ENCODE data around the gene ANKRD13A.
A peak's percentile ranks its signal among the peaks of the same experiment; 100 is the strongest.
"Not testable (repeated sequence)": the region's sequence is repeated elsewhere in the genome, so short reads cannot be mapped to it uniquely, and the experiment has no call there.

The ANKRD13A gene

GRCh38 chr12:110039085-110039807, 40.0 kb downstream of the ANKRD13A start:
- ChIA-PET POLR2A (interaction anchor here (0.5 kb wide), 1 partner anchor 392 kb away, joined by 4 read pairs; no protein-coding TSS in a partner anchor), CTCF (interaction anchor here (1.2 to 4.0 kb wide), 3 partner anchors 8 to 392 kb away, joined by 4 to 21 read pairs (median 8); no protein-coding TSS in a partner anchor)
- no peak overlapping the region for H3K4me3 ChIP-seq (ENCODE audit: low read depth, low read length)
- DNase-seq (ENCODE audit: low read depth, low spot score) = peak; percentile 91
- TF ChIP-seq, protein P1, sequence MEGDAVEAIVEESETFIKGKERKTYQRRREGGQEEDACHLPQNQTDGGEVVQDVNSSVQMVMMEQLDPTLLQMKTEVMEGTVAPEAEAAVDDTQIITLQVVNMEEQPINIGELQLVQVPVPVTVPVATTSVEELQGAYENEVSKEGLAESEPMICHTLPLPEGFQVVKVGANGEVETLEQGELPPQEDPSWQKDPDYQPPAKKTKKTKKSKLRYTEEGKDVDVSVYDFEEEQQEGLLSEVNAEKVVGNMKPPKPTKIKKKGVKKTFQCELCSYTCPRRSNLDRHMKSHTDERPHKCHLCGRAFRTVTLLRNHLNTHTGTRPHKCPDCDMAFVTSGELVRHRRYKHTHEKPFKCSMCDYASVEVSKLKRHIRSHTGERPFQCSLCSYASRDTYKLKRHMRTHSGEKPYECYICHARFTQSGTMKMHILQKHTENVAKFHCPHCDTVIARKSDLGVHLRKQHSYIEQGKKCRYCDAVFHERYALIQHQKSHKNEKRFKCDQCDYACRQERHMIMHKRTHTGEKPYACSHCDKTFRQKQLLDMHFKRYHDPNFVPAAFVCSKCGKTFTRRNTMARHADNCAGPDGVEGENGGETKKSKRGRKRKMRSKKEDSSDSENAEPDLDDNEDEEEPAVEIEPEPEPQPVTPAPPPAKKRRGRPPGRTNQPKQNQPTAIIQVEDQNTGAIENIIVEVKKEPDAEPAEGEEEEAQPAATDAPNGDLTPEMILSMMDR (IDR thresholded peaks at IDR 0.05; ENCODE audit: insufficient read depth, low read length, missing control alignments) = no peak

DNA sequence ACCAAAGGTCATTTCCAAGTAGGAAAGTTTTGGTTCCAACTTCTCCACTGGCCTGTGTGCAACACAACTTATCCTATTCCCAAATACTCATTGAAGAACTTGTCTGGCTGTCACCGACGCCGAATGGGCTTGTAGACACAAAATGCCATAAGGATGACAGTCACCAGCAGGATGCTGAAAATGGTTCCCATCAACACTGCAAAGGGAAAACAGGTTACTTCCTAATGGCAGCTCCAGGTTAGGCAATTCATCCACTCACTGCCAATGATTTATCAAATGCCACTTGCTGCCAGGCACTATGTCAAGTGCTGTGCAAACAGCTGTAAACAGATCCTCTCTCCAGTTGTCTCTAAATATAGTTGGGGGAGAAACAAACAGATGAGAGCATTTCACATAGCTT, 43.0 kb downstream of the ANKRD13A start:
- no peak overlapping the region for H3K4me3 ChIP-seq (ENCODE audit: low read depth, low read length)
- POLR2A ChIA-PET = interaction anchor here (0.8 kb wide), 1 partner anchor 93 kb away, joined by 3 read pairs; no protein-coding TSS in a partner anchor
- no peak for DNase-seq (ENCODE audit: low read depth, low spot score)
- CTCF ChIA-PET = interaction anchor here (0.6 to 4.0 kb wide), 7 partner anchors 9 to 389 kb away, joined by 3 to 21 read pairs (median 8); no protein-coding TSS in a partner anchor
- TF ChIP-seq, protein P1 (IDR thresholded peaks at IDR 0.05; ENCODE audit: insufficient read depth, low read length, missing control alignments) = no peak

GRCh38 chr12:110046451-110047187, 47.4 kb downstream of the ANKRD13A start:
- TF ChIP-seq, protein P1 (IDR thresholded peaks at IDR 0.05; ENCODE audit: insufficient read depth, low read length, missing control alignments) = no peak
- POLR2A ChIA-PET = no interaction called here
- H3K4me3 ChIP-seq (ENCODE audit: low read depth, low read length) = peak overlapping the region; percentile 82

DNA sequence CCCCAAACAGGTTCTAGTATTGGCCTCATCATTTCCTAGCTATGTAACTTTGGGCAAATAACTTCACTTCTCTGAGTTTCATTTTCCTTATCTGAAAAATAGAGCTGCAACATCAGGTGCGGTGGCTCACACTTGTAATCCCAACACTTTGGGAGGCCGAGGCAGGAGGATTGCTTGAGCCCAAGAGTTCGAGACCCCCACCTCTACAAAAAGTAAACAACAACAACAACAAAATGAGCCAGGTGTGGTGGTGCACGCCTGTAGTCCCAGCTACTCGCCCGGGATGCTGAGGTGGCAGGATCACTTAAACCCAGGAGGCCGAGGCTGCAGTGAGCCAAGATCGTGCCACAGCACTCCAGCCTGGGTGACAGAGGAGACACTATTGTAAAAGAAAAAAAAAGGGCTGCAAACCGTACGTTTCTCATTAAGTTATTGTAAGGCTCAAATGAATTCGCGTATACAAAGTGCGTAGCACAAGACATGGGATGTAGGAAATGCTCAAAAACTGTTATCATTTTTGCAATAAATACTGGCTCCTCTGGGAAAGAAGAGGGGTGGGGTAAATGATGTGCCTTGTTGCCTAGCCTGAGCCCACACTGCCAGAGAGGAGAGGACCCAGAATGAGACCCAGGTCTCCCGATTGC, 48.2 kb downstream of the ANKRD13A start:
- TF ChIP-seq, protein P1 (IDR thresholded peaks at IDR 0.05; ENCODE audit: insufficient read depth, low read length, missing control alignments) = no peak
- POLR2A ChIA-PET = no interaction called here
- no peak for DNase-seq (ENCODE audit: low read depth, low spot score)
- CTCF ChIA-PET = interaction anchor here (1.2 to 1.8 kb wide), 2 partner anchors 10 to 384 kb away, joined by 3 to 5 read pairs; no protein-coding TSS in a partner anchor
- H3K4me3 ChIP-seq (ENCODE audit: low read depth, low read length) = peak overlapping the region; percentile 82

More at GRCh38 chr12:110046451-110047187, 47.4 kb downstream of the ANKRD13A start:
- no peak for DNase-seq (ENCODE audit: low read depth, low spot score)
- CTCF ChIA-PET = interaction anchor here (1.5 to 1.8 kb wide), 2 partner anchors 385 kb away, joined by 5 to 7 read pairs; no protein-coding TSS in a partner anchor

DNA sequence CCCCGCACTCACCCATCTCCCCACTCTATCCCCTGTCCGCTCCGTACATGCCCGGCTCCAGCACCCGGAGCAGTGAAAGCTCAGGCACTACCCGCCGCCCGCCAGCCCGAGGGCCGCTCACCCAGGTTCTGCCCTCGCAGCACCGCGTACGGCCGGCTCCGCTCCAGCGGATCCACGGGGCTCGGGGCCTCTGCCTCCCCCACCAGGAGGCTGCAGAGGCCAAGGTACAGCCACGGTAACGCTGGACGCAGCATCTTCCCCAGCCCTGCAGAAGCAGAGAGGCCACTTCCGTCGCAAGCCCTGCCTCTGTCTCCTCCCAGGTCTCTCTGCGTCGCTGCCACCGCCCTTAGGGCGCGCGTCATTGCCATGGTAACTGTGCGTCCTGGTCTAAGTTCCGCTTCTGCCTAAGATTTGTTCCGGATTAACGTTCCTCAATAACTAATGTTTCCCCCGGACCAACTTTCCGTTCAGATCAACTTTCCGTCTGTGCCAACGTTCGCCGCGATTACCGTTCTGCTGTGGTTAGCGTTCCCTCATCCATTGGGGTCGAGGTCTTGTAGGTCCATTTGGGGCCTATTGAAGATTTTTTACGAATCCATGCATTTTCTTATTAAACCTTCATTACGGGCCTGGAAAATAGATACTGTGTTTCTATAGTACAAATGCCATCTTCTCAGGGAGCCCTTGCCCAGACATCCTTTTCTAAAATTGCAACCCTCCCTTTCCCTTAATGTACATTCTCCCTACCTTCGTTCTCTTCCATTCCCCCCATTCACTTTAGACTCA, 49.2 kb downstream of the ANKRD13A start, which contains the start of gene C12orf76:
C12orf76 (minus strand) TSS at position 281 of the 786 bp plus-strand sequence; CDS start at position 254, 27 bp downstream.
- TF ChIP-seq, protein P1 (IDR thresholded peaks at IDR 0.05; ENCODE audit: insufficient read depth, low read length, missing control alignments) = peak; percentile 12
- ChIA-PET POLR2A (no interaction called here), CTCF (interaction anchor here (1.2 to 1.8 kb wide), 2 partner anchors 11 to 383 kb away, joined by 3 to 5 read pairs; no protein-coding TSS in a partner anchor)
- peak; percentile 76 for DNase-seq (ENCODE audit: low read depth, low spot score)
- H3K4me3 ChIP-seq (ENCODE audit: low read depth, low read length) = peak within 1 kb of the TSS; percentile 82

DNA sequence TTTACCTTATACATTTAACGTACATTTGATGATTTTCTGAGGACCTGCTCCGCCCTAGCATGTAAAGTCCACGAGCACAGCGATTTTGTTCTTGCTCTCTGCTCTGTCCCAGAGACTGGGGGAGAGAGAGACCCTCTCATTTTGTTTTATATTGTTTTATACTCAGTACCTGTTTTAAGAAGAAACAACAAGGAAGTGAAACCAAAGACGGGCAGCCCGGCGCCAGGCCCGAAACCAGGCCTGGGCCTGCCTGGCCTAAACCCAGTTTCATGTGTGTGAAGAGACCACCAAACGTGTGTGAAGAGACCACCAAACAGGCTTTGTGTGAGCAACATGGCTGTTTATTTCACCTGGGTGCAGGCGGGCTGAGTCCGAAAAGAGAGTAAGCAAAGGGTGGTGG, 49.8 kb downstream of the ANKRD13A start:
- DNase-seq (ENCODE audit: low read depth, low spot score); CTCF ChIA-PET; POLR2A ChIA-PET: not testable (repeated sequence)
- H3K4me3 ChIP-seq (ENCODE audit: low read depth, low read length) = peak overlapping the region; percentile 54

GRCh38 chr12:110049666-110050065, 50.4 kb downstream of the ANKRD13A start:
- H3K4me3 ChIP-seq (ENCODE audit: low read depth, low read length); POLR2A ChIA-PET; DNase-seq (ENCODE audit: low read depth, low spot score): not testable (repeated sequence)
- CTCF ChIA-PET = interaction anchor here (1.2 kb wide), 1 partner anchor 50 kb away, joined by 3 read pairs; no protein-coding TSS in a partner anchor
